HepG2 (cell line): ENCODE data around the gene CSNK2A2.

Source experiments
- BHLHE40 ChIP-seq: IDR thresholded peaks from 2 replicates; pipeline ENCODE4 v1.6.1; 2011; ENCODE audit warnings: low read length, improper control_type of control experiment
- CHD4 ChIP-seq: fragments of 200-600 bp; sonication (generic); IDR thresholded peaks from 2 replicates; pipeline ENCODE4 v1.7.0; 2017; ENCODE audit warnings: mild to moderate bottlenecking, low read length, borderline replicate concordance
- EZH2 ChIP-seq: conservative IDR thresholded peaks from 2 replicates; pipeline ENCODE4 v1.6.1; 2012; ENCODE audit warnings: mild to moderate bottlenecking, low read depth, low read length, moderate library complexity
- HCFC1 ChIP-seq: fragments of 150-350 bp; IDR thresholded peaks from 2 replicates; pipeline ENCODE4 v1.6.1; 2014; ENCODE audit warnings: low read depth, low read length
- PHF21A ChIP-seq: sonication (generic); formaldehyde crosslinking; IDR thresholded peaks from 2 replicates; pipeline ENCODE4 v1.5.0; 2020; ENCODE audit warnings: mild to moderate bottlenecking, missing genetic modification reagents
- TCF7 ChIP-seq: sonication (generic); IDR thresholded peaks from 2 replicates; pipeline ENCODE4 v1.6.1; 2016; ENCODE audit warnings: antibody characterized with exemption, low read depth
- ZMYM3 ChIP-seq: sonication (generic); formaldehyde crosslinking; IDR thresholded peaks from 2 replicates; pipeline ENCODE4 v1.5.1; 2020; ENCODE audit warnings: mild to moderate bottlenecking, missing genetic modification reagents
- ZNF263 ChIP-seq: sonication (generic); formaldehyde crosslinking; IDR thresholded peaks from 2 replicates; pipeline ENCODE4 v1.4.0; 2020; ENCODE audit warnings: missing genetic modification reagents
- ZNF329 ChIP-seq: sonication (generic); formaldehyde crosslinking; IDR thresholded peaks from 2 replicates; pipeline ENCODE4 v1.9.0; 2021; ENCODE audit warnings: low read depth, mild to moderate bottlenecking, missing genetic modification reagents
- ZNF776 ChIP-seq: sonication (generic); formaldehyde crosslinking; IDR thresholded peaks from 2 replicates; pipeline ENCODE4 v1.4.0; 2020; ENCODE audit warnings: mild to moderate bottlenecking, missing genetic modification reagents
- TF ChIP-seq, protein P1 (sequence below): sonication (generic); formaldehyde crosslinking; IDR thresholded peaks from 2 replicates; pipeline ENCODE4 v1.5.1; 2020; ENCODE audit warnings: mild to moderate bottlenecking, missing genetic modification reagents, moderate library complexity
- TF ChIP-seq, protein P2 (sequence below): sonication (generic); formaldehyde crosslinking; conservative IDR thresholded peaks from 2 replicates; pipeline ENCODE4 v1.5.0; 2020; ENCODE audit warnings: missing genetic modification reagents
- TF ChIP-seq, protein P3 (sequence below): sonication (generic); formaldehyde crosslinking; conservative IDR thresholded peaks from 2 replicates; pipeline ENCODE4 v1.4.0; 2020; ENCODE audit warnings: missing genetic modification reagents
- TF ChIP-seq, protein P4 (sequence below): sonication (generic); formaldehyde crosslinking; IDR thresholded peaks from 2 replicates; pipeline ENCODE4 v1.5.0; 2020; ENCODE audit warnings: mild to moderate bottlenecking, missing genetic modification reagents, moderate library complexity

DNA sequence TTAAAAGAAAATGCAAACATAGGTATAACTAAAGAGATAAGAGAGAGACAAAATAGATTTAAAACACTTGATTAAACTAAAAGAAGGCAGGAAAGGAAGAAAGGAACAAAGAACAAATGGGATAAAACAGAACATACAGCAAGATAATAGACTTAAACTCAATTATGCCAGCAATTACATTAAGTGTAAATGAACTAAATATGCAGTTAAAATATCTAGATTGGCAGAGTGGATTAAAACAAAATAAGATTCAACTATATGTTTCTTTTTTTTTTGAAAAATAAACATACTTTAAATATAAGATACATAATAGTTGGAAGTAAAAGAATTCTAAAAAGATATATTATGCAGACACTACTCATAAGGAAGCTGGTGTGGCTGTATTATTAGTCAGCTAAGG is 59.1 kb downstream of the CSNK2A2 start:
- no peak for TF ChIP-seq ZNF263 (CRISPR knock-in tag)
- TF ChIP-seq HCFC1 = no peak
- TF ChIP-seq, protein P1, sequence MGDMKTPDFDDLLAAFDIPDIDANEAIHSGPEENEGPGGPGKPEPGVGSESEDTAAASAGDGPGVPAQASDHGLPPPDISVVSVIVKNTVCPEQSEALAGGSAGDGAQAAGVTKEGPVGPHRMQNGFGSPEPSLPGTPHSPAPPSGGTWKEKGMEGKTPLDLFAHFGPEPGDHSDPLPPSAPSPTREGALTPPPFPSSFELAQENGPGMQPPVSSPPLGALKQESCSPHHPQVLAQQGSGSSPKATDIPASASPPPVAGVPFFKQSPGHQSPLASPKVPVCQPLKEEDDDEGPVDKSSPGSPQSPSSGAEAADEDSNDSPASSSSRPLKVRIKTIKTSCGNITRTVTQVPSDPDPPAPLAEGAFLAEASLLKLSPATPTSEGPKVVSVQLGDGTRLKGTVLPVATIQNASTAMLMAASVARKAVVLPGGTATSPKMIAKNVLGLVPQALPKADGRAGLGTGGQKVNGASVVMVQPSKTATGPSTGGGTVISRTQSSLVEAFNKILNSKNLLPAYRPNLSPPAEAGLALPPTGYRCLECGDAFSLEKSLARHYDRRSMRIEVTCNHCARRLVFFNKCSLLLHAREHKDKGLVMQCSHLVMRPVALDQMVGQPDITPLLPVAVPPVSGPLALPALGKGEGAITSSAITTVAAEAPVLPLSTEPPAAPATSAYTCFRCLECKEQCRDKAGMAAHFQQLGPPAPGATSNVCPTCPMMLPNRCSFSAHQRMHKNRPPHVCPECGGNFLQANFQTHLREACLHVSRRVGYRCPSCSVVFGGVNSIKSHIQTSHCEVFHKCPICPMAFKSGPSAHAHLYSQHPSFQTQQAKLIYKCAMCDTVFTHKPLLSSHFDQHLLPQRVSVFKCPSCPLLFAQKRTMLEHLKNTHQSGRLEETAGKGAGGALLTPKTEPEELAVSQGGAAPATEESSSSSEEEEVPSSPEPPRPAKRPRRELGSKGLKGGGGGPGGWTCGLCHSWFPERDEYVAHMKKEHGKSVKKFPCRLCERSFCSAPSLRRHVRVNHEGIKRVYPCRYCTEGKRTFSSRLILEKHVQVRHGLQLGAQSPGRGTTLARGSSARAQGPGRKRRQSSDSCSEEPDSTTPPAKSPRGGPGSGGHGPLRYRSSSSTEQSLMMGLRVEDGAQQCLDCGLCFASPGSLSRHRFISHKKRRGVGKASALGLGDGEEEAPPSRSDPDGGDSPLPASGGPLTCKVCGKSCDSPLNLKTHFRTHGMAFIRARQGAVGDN (CRISPR knock-in tag) = no peak
- no peak for TF ChIP-seq CHD4
- TF ChIP-seq EZH2 = no peak
- TF ChIP-seq ZMYM3 (CRISPR knock-in tag) = no peak
- no peak for TF ChIP-seq TCF7
- TF ChIP-seq PHF21A (CRISPR knock-in tag) = no peak
- no peak for TF ChIP-seq BHLHE40
- TF ChIP-seq, protein P2, sequence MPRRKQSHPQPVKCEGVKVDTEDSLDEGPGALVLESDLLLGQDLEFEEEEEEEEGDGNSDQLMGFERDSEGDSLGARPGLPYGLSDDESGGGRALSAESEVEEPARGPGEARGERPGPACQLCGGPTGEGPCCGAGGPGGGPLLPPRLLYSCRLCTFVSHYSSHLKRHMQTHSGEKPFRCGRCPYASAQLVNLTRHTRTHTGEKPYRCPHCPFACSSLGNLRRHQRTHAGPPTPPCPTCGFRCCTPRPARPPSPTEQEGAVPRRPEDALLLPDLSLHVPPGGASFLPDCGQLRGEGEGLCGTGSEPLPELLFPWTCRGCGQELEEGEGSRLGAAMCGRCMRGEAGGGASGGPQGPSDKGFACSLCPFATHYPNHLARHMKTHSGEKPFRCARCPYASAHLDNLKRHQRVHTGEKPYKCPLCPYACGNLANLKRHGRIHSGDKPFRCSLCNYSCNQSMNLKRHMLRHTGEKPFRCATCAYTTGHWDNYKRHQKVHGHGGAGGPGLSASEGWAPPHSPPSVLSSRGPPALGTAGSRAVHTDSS (CRISPR knock-in tag) = no peak
- TF ChIP-seq, protein P3, sequence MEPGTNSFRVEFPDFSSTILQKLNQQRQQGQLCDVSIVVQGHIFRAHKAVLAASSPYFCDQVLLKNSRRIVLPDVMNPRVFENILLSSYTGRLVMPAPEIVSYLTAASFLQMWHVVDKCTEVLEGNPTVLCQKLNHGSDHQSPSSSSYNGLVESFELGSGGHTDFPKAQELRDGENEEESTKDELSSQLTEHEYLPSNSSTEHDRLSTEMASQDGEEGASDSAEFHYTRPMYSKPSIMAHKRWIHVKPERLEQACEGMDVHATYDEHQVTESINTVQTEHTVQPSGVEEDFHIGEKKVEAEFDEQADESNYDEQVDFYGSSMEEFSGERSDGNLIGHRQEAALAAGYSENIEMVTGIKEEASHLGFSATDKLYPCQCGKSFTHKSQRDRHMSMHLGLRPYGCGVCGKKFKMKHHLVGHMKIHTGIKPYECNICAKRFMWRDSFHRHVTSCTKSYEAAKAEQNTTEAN (CRISPR knock-in tag) = no peak
- no peak for TF ChIP-seq ZNF776 (CRISPR knock-in tag)
- TF ChIP-seq, protein P4, sequence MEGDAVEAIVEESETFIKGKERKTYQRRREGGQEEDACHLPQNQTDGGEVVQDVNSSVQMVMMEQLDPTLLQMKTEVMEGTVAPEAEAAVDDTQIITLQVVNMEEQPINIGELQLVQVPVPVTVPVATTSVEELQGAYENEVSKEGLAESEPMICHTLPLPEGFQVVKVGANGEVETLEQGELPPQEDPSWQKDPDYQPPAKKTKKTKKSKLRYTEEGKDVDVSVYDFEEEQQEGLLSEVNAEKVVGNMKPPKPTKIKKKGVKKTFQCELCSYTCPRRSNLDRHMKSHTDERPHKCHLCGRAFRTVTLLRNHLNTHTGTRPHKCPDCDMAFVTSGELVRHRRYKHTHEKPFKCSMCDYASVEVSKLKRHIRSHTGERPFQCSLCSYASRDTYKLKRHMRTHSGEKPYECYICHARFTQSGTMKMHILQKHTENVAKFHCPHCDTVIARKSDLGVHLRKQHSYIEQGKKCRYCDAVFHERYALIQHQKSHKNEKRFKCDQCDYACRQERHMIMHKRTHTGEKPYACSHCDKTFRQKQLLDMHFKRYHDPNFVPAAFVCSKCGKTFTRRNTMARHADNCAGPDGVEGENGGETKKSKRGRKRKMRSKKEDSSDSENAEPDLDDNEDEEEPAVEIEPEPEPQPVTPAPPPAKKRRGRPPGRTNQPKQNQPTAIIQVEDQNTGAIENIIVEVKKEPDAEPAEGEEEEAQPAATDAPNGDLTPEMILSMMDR (CRISPR knock-in tag) = no peak
- no peak for TF ChIP-seq ZNF329 (CRISPR knock-in tag)
